HUES64 (cell line): ENCODE measurements around the gene SCMH1.

Experiments used
- H3K27ac ChIP-seq: 2 replicates; pipeline ENCODE4 v1.7.0; 2013; ENCODE audit warnings: low read depth, low read length, inconsistent platforms
- H3K27me3 ChIP-seq: 2 replicates; pipeline ENCODE4 v1.6.1; 2013; ENCODE audit warnings: mild to moderate bottlenecking, low read length; ENCODE audit not compliant: insufficient read depth
- H3K36me3 ChIP-seq: 2 replicates; pipeline ENCODE4 v1.6.1; 2013; ENCODE audit warnings: mild to moderate bottlenecking, low read length; ENCODE audit not compliant: insufficient read depth
- H3K4me1 ChIP-seq: 2 replicates; pipeline ENCODE4 v1.6.1; 2013; ENCODE audit warnings: mild to moderate bottlenecking, low read length, moderate library complexity; ENCODE audit not compliant: insufficient read depth
- H3K4me3 ChIP-seq: 2 replicates; pipeline ENCODE4 v1.5.1; 2013; ENCODE audit warnings: mild to moderate bottlenecking, low read length, moderate library complexity
- H3K9ac ChIP-seq: 2 replicates; pipeline ENCODE4 v1.6.1; 2013; ENCODE audit warnings: mild to moderate bottlenecking, low read depth, low read length
- H3K9me3 ChIP-seq: 2 replicates; pipeline ENCODE4 v1.6.1; 2013; ENCODE audit warnings: low read depth, low read length; ENCODE audit not compliant: insufficient read depth
- WGBS: fragments of 150-250, 120-280 bp; methylation state at CpG from one replicate; pipeline ENCODE4 v1.1.7; 2013; ENCODE audit warnings: missing lambda C conversion rate; 5-methylcytosine and 5-hydroxymethylcytosine counted together

The SCMH1 gene

DNA sequence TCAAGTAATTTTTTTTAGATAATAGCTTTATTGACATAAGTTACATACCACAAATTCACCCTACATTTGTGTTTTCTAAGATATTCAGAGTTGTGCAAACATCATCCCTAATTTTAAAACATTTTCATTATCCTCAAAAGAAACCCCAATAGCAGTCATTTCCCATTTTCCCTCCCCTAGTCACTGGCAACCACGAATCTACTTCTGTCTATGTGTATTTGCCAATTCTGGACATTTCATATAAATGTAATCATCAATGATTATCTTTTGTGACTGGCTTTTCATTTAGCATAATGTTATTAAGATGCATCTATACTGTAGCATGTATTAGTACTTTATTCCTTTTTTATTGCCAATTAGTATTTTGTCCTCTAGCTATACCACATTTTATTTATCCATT, 131.8 kb downstream of the SCMH1 start:
- Histone ChIP-seq H3K4me1 (0 out of 2 replicates have a peak, but pooled peaks cover 8% of the 10 kb centered on the region), H3K9me3 (no peaks in the 10 kb centered on the region), H3K36me3 (no peaks in the 10 kb centered on the region), H3K4me3 (no peak overlapping the region), H3K27ac (no peak overlapping the region), H3K9ac (no peak overlapping the region), H3K27me3 (no peaks in the 10 kb centered on the region)
- 67% methylated on average over 1 of the region's 1 CpG for WGBS

- 0 out of 2 replicates have a peak, but pooled peaks cover 8% of the 10 kb centered on the region for H3K4me1 ChIP-seq
- H3K9me3 ChIP-seq = no peaks in the 10 kb centered on the region
- H3K4me3 ChIP-seq = no peak overlapping the region
- H3K27me3 ChIP-seq = no peaks in the 10 kb centered on the region
- no peak overlapping the region; the same call in 1 of the 2 replicates for H3K9ac ChIP-seq
- H3K27ac ChIP-seq = no peak overlapping the region
- no peaks in the 10 kb centered on the region for H3K36me3 ChIP-seq
- 86% methylated on average over 4 of the region's 4 CpGs for WGBS
These were observed 132.6 kb downstream of the SCMH1 start for GRCh38 chr1:41109310-41110197.

DNA sequence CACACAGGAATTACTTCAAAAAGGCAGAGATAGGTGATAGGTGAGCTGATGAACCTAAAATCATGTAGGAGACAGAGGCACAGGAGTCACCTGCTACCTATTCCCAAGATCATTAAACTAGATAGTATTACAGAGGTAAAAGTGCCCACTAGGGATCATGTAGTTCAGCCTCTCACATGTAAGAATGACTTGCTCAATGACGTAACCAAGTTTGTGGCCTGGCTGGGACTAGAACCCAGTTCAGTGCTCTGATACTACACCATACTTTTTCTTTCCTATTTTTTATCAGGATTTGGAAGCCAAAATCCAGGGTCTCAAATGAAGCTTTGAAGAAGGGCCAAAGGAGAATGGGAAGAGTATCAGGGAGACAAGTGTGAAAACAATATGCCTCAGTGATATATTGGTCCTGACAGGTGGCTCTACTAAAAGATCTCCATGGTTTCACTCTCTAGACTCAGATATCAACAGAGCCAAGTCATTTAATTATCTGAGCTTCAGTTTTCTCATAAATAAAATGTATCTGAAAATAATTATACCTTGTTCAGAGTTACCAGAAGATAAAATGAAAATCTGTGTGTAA, 133.3 kb downstream of the SCMH1 start:
- Histone ChIP-seq H3K27ac (no peak overlapping the region), H3K4me3 (no peak overlapping the region), H3K36me3 (no peaks in the 10 kb centered on the region)

GRCh38 chr1:41103766-41104165, 138.3 kb downstream of the SCMH1 start:
- no peak overlapping the region for H3K4me3 ChIP-seq
- H3K27me3 ChIP-seq = no peaks in the 10 kb centered on the region
- no peak overlapping the region for H3K9ac ChIP-seq
- H3K36me3 ChIP-seq = no peaks in the 10 kb centered on the region
- no peaks in the 10 kb centered on the region for H3K9me3 ChIP-seq
- 76% methylated on average over 4 of the region's 4 CpGs for WGBS
- H3K4me1 ChIP-seq = peaks cover 2% of the 10 kb centered on the region; the same call in 1 of the 2 replicates
- no peak overlapping the region for H3K27ac ChIP-seq

More for the DNA sequence above, 133.3 kb downstream of the SCMH1 start:
- Histone ChIP-seq H3K9me3 (no peaks in the 10 kb centered on the region), H3K9ac (no peak overlapping the region), H3K27me3 (no peaks in the 10 kb centered on the region), H3K4me1 (peaks cover 10% of the 10 kb centered on the region; the same call in 1 of the 2 replicates)
- WGBS = 82% methylated on average over 1 of the region's 1 CpG

GRCh38 chr1:41102653-41103052, 139.5 kb downstream of the SCMH1 start:
- 89% methylated on average over 1 of the region's 1 CpG for WGBS
- Histone ChIP-seq H3K9me3 (no peaks in the 10 kb centered on the region), H3K4me3 (no peak overlapping the region)

GRCh38 chr1:41101950-41102607, 140.0 kb downstream of the SCMH1 start:
- H3K4me3 ChIP-seq = no peak overlapping the region
- 88% methylated on average over 2 of the region's 2 CpGs for WGBS
- peaks cover 2% of the 10 kb centered on the region; the same call in 1 of the 2 replicates for H3K4me1 ChIP-seq
- H3K9me3 ChIP-seq = no peaks in the 10 kb centered on the region
- no peaks in the 10 kb centered on the region for H3K27me3 ChIP-seq
- H3K36me3 ChIP-seq = no peaks in the 10 kb centered on the region
- H3K9ac ChIP-seq = no peak overlapping the region
- H3K27ac ChIP-seq = no peak overlapping the region

More at GRCh38 chr1:41102653-41103052, 139.5 kb downstream of the SCMH1 start:
- H3K4me1 ChIP-seq = peaks cover 2% of the 10 kb centered on the region; the same call in 1 of the 2 replicates
- H3K27me3 ChIP-seq = no peaks in the 10 kb centered on the region
- H3K9ac ChIP-seq = no peak overlapping the region
- no peak overlapping the region for H3K27ac ChIP-seq
- H3K36me3 ChIP-seq = no peaks in the 10 kb centered on the region

DNA sequence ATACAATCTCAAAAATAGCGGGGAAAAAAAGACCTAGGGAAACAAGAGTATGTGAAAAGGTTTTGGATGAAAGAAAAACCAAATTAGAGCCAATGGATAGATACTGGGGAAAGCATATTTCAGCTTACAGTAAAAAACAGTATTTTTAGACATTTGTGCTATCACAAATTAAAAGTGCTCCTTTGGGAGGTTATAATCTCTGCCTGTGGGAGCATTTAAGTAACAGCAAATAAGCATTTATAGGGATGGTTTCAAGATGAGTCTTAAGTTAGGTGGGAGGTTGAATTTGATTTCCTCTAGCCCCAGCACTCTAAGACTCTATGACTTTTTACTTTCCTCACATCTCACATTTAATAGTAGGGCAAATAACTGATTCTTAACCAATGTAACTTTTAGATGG, 141.0 kb downstream of the SCMH1 start:
- H3K4me3 ChIP-seq = no peak overlapping the region
- H3K9me3 ChIP-seq = no peaks in the 10 kb centered on the region
- peaks cover 2% of the 10 kb centered on the region; the same call in 1 of the 2 replicates for H3K4me1 ChIP-seq
- 100% methylated on average over 1 of the region's 1 CpG for WGBS
- no peak overlapping the region for H3K27ac ChIP-seq
- no peaks in the 10 kb centered on the region for H3K36me3 ChIP-seq
- no peaks in the 10 kb centered on the region for H3K27me3 ChIP-seq
- H3K9ac ChIP-seq = no peak overlapping the region

- Histone ChIP-seq H3K9ac (no peak overlapping the region), H3K27ac (no peak overlapping the region), H3K27me3 (no peaks in the 10 kb centered on the region), H3K4me3 (no peak overlapping the region), H3K9me3 (no peaks in the 10 kb centered on the region), H3K36me3 (no peaks in the 10 kb centered on the region), H3K4me1 (peaks cover 2% of the 10 kb centered on the region; the same call in 1 of the 2 replicates)
- WGBS = 96% methylated on average over 4 of the region's 4 CpGs
These were observed 141.9 kb downstream of the SCMH1 start for GRCh38 chr1:41100170-41100569.

- Histone ChIP-seq H3K4me1 (peaks cover under 1% of the 10 kb centered on the region; the same call in 1 of the 2 replicates), H3K27ac (no peak overlapping the region), H3K9me3 (no peaks in the 10 kb centered on the region), H3K36me3 (no peaks in the 10 kb centered on the region), H3K4me3 (no peak overlapping the region), H3K9ac (no peak overlapping the region), H3K27me3 (no peaks in the 10 kb centered on the region)
- WGBS = 89% methylated on average over 4 of the region's 5 CpGs
These were observed 143.2 kb downstream of the SCMH1 start for GRCh38 chr1:41098730-41099460.

- Histone ChIP-seq H3K4me1 (no peaks in the 10 kb centered on the region), H3K9me3 (no peaks in the 10 kb centered on the region), H3K36me3 (no peaks in the 10 kb centered on the region), H3K4me3 (no peak overlapping the region), H3K27me3 (no peaks in the 10 kb centered on the region), H3K9ac (no peak overlapping the region), H3K27ac (no peak overlapping the region)
- 86% methylated on average over 4 of the region's 4 CpGs for WGBS
These were observed 145.0 kb downstream of the SCMH1 start for GRCh38 chr1:41097105-41097504.
